Stomach (tissue), 9 donors: ENCODE results near the gene GARS1. TPM values are rescaled to one million over a fixed set of nuclear protein-coding genes. Genes with fewer than 3 reads are reported as not detected.

Experiments used
- DNase-seq, 2 donors: peaks; one replicate each; pipeline versions ENCODE4 v3.0.0 to v3.0.0-alpha.2; 2013 to 2019
- H3K27ac ChIP-seq, 5 donors: fragments of 200-600 bp in 4 of 5; sonication (generic) in 4 of 5; one replicate each; pipeline ENCODE4 v1.5.1; 2013 to 2019; ENCODE audit warnings: mild to moderate bottlenecking in 1 of 5, moderate library complexity in 1 of 5
- H3K27me3 ChIP-seq, 3 donors: fragments of 200-600 bp; sonication (generic); one replicate each; pipeline ENCODE4 v1.5.1; 2017 to 2019; ENCODE audit warnings: mixed run types in 1 of 3
- H3K36me3 ChIP-seq, 4 donors: fragments of 200-600 bp; sonication (generic); 1 replicate in 3 of 4; 2 replicates in 1 of 4; pipeline ENCODE4 v1.5.1; 2016 to 2019
- H3K4me1 ChIP-seq, 4 donors: fragments of 200-600 bp; sonication (generic); one replicate each; pipeline ENCODE4 v1.5.1; 2016 to 2019
- H3K4me3 ChIP-seq, 4 donors: fragments of 200-600 bp; sonication (generic) in 3 of 4; one replicate each; pipeline ENCODE4 v1.5.1; 2016 to 2019; ENCODE audit warnings: mild to moderate bottlenecking in 1 of 4
- H3K9me3 ChIP-seq, 4 donors: fragments of 200-600 bp; sonication (generic); one replicate each; pipeline ENCODE4 v1.5.1; 2016 to 2019
- CTCF ChIP-seq, 7 experiments: fragments of 450-650 bp in 4 of 7; fragments of 200-600 bp in 3 of 7; sonication (generic) in 3 of 7; IDR thresholded peaks; one replicate each; pipeline ENCODE4 v1.5.1; 2016 to 2019; ENCODE audit warnings: antibody characterized with exemption in 7 of 7, control low read depth in 2 of 7, mild to moderate bottlenecking in 1 of 7
- EP300 ChIP-seq: sonication (generic); formaldehyde crosslinking; IDR thresholded peaks from one replicate; pipeline ENCODE4 v1.6.1; 2017; ENCODE audit warnings: antibody characterized with exemption
- POLR2A ChIP-seq, 4 donors: fragments of 450-650 bp; IDR thresholded peaks; one replicate each; pipeline ENCODE4 v1.6.1; 2016; ENCODE audit warnings: antibody characterized with exemption in 4 of 4, control low read depth in 2 of 4, mild to moderate bottlenecking in 1 of 4, moderate library complexity in 1 of 4
- POLR2AphosphoS5 ChIP-seq, 3 donors: sonication (generic); formaldehyde crosslinking; IDR thresholded peaks; one replicate each; pipeline ENCODE4 v1.6.1; 2016; ENCODE audit warnings: antibody characterized with exemption in 3 of 3
- WGBS, 5 donors: extraction: QIAGEN DNeasy Blood & Tissue Kit in 3 of 5; methylation state at CpG; one replicate each; pipeline versions ENCODE4 v1.1.5 to v1.1.7; 2013 to 2018; 5-methylcytosine and 5-hydroxymethylcytosine counted together
- intact Hi-C: fragments of 100-400 bp; cut with DNase I; formaldehyde crosslinking; loops from one replicate; pipeline ENCODE4 v1.15.1; 2023; ENCODE audit warnings: low total_unique reads
- polyA plus RNA-seq, 3 donors: library from polyadenylated mRNA; stranded (reverse); fragments of 200-250 nt; gene quantifications; one replicate each; pipeline ENCODE4 v1.2.3, GENCODE V29; 2013
- total RNA-seq, 5 donors: library from RNA; depleted of rRNA; stranded (reverse); fragments of >200 nt; gene quantifications; one replicate each; pipeline versions ENCODE4 v1.1.0 to v1.2.3, GENCODE V29; 2014 to 2016
- donor health status: healthy with polysubstance abuse.
- donor health status: Bipolar disorder and iron deficiency.
- donor health status: healthy.

GARS1 gene
- total and polyA plus RNA-seq, 8 donors, result 37.5 to 124 (median 74.8) TPM

GRCh38 chr7:30659312-30659711 lies 64.6 kb downstream of the GARS1 start:
- no peak for DNase-seq
- Histone ChIP-seq H3K4me1 (no peaks in the 10 kb centered on the region), H3K27me3 (peaks cover 0 to 21% (median 0%) of the 10 kb centered on the region in 3 donors), H3K36me3 (no peaks in the 10 kb centered on the region), H3K9me3 (no peaks in the 10 kb centered on the region), H3K27ac (no peak overlapping the region), H3K4me3 (no peak overlapping the region)
- intact Hi-C loops, result no loop called here
- 79 to 91% (median 88%) methylated on average over 3 of the region's 3 CpGs for WGBS, 5 donors
- no peak for TF ChIP-seq EP300
- TF ChIP-seq CTCF (IDR thresholded peaks at IDR 0.05), result no peak
- TF ChIP-seq POLR2A (IDR thresholded peaks at IDR 0.05), result no peak
- TF ChIP-seq POLR2AphosphoS5 (IDR thresholded peaks at IDR 0.05), result no peak

GRCh38 chr7:30660331-30661255 lies 65.9 kb downstream of the GARS1 start:
- TF ChIP-seq CTCF (IDR thresholded peaks at IDR 0.05), result no peak
- no peak for TF ChIP-seq EP300
- TF ChIP-seq POLR2A (IDR thresholded peaks at IDR 0.05), result no peak
- no peak for TF ChIP-seq POLR2AphosphoS5 (IDR thresholded peaks at IDR 0.05)
- H3K36me3 ChIP-seq, result no peaks in the 10 kb centered on the region
- intact Hi-C loops, result no loop called here
- H3K4me1 ChIP-seq, result no peaks in the 10 kb centered on the region
- H3K27me3 ChIP-seq, result peaks cover 0 to 32% (median 0%) of the 10 kb centered on the region in 3 donors
- H3K9me3 ChIP-seq, result no peaks in the 10 kb centered on the region
- peak in 1 of 2 donors; percentile 17 for DNase-seq
- WGBS, 5 donors, result 71 to 86% (median 81%) methylated on average over 13 to 16 of the region's 16 CpGs
- no peak overlapping the region for H3K4me3 ChIP-seq
- H3K27ac ChIP-seq, result no peak overlapping the region

- no peaks in the 10 kb centered on the region for H3K9me3 ChIP-seq
- H3K4me3 ChIP-seq, result no peak overlapping the region
- peaks cover 0 to 32% (median 0%) of the 10 kb centered on the region in 3 donors for H3K27me3 ChIP-seq
- TF ChIP-seq POLR2AphosphoS5 (IDR thresholded peaks at IDR 0.05) (no peak), EP300 (no peak), CTCF (IDR thresholded peaks at IDR 0.05) (no peak), POLR2A (IDR thresholded peaks at IDR 0.05) (no peak)
- WGBS, 5 donors, result 81 to 87% (median 84%) methylated on average over 6 of the region's 6 CpGs
- intact Hi-C loops, result no loop called here
- no peaks in the 10 kb centered on the region for H3K4me1 ChIP-seq
- H3K36me3 ChIP-seq, result no peaks in the 10 kb centered on the region
- DNase-seq, result no peak
- H3K27ac ChIP-seq, result no peak overlapping the region
Measured at GRCh38 chr7:30661926-30662325, 67.2 kb downstream of the GARS1 start.

- no peaks in the 10 kb centered on the region for H3K9me3 ChIP-seq
- no peak overlapping the region for H3K27ac ChIP-seq
- TF ChIP-seq CTCF (IDR thresholded peaks at IDR 0.05), result no peak
- TF ChIP-seq POLR2AphosphoS5 (IDR thresholded peaks at IDR 0.05), result no peak
- no peak for TF ChIP-seq EP300
- TF ChIP-seq POLR2A (IDR thresholded peaks at IDR 0.05), result no peak
- H3K4me1 ChIP-seq, result no peaks in the 10 kb centered on the region
- H3K36me3 ChIP-seq, result no peaks in the 10 kb centered on the region
- H3K4me3 ChIP-seq, result no peak overlapping the region
- 80 to 100% (median 90%) methylated on average over 2 to 9 of the region's 9 CpGs for WGBS, 5 donors
- peaks cover 0 to 32% (median 0%) of the 10 kb centered on the region in 3 donors for H3K27me3 ChIP-seq
- DNase-seq, result no peak
- intact Hi-C loops, result no loop called here
Measured at GRCh38 chr7:30662431-30662939, 67.8 kb downstream of the GARS1 start.
